LoVo (cell line): Measurements from ENCODE around the gene CENPS.
"Not testable (repeated sequence)": the region's sequence is repeated elsewhere in the genome, so short reads cannot be mapped to it uniquely, and the experiment has no call there.

Experiments used
- DNase-seq: peaks from one replicate; pipeline ENCODE4 v3.0.0-alpha.2; 2016; ENCODE audit warnings: low spot score

The CENPS gene

DNA sequence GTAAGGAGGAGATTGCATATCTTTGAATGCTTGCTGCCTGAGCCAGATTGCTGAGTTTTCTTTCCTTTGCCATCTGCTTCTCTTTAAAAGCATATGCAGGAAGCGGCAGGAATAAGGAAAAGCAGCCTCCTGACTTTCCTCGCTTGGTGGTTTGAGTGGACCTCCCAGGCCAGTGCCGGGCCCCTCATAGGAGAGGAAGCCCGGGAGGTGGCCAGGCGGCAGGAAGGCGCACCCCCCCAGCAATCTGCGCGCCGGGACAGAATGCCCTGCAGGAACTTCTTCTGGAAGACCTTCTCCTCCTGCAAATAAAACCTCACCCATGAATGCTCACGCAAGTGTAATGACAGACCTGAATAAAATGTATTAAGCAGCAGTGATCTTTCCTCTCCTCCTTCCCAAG is 21.1 kb downstream of the CENPS start:
- no peak for DNase-seq

GRCh38 chr1:10456048-10456447 is 25.8 kb downstream of the CENPS start:
- DNase-seq, result no peak

- DNase-seq, result no peak
These were observed 26.4 kb downstream of the CENPS start for GRCh38 chr1:10456661-10457060.

- DNase-seq, result not testable (repeated sequence)
These were observed 27.2 kb downstream of the CENPS start for GRCh38 chr1:10457462-10457861.

DNA sequence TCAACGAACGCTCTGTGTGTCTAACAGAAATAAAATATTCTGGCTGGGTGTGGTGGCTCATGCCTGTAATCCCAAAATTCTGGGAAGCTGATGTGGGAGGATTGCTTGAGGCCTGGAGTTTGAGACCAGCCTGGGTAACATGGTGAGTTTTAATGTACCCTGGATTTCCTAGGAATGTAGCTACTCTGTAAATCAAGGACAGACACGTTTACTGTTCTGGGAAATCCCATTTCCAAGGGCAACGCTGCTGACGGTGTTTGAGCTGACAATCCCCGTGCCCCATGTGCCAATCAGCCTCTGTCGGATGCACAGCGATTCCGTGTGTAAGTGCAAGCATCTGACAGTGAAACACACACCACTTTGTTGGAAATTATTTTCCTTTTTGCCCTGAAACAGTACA is 27.6 kb downstream of the CENPS start:
- no peak for DNase-seq

DNA sequence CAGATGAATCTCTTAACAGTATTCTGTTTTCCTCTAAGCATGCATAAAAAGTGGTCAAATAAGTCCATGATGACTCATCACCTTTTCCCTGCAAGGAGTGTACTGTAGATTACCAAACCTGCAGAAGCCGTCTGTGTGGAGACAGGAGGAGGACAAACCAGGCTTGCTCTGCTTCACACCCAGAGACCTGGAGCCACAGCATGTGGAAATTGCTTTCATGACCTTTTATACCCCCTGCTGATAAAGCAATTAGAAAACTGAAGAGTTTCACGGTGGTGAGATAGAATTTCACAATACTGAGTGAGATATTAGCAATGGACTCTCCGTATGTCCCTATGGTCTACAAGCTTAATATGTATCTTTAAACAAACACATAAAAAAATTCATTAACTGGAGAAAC is 29.0 kb downstream of the CENPS start:
- peak; percentile 15 for DNase-seq

GRCh38 chr1:10467078-10467477 is 36.8 kb downstream of the CENPS start:
- DNase-seq, result no peak

GRCh38 chr1:10470043-10470442 is 39.8 kb downstream of the CENPS start:
- no peak for DNase-seq

DNA sequence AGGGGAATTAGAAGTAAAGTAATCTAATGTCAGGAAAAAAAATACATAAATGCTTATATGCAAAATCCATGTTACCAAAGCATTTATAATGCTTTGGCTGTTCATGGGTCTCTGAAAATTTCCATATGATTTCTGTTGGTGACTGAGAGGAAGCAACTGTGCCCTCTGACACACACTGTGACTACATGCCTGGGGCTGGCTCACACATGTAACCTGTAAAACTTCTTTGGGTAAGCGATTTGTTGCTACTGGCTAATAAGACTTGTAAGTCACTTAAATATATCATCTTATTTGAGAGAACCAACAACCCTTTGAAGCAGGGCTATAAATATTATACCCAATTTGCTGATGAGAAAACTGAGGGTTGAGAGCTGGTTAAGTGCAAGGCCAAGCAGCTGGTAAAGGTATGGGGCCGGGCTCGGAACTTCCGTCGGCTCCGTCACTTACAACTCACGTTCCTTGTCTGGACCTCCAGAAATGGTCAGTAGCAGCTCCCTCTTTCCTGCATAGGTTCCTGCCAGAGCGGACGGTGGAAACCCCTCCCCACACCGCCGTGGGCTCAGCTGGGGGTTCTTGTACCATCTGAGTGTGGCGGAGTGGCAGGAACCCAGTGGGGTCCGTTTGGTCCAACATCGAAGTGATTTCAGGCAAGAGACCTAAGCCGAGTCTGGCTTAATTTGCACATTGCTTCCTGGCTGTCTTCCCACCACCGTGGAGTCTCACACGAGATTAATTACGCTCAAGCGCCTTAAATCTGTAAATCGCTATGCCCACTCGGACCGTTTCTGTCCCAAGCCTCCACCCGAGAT is 41.4 kb downstream of the CENPS start:
- DNase-seq, result no peak

- DNase-seq, result peak; percentile 97
These were observed 42.2 kb downstream of the CENPS start, which contains the start of gene DFFA for GRCh38 chr1:10472220-10473144. Gene DFFA (minus strand): TSS chr1:10472529. CDS start chr1:10472458, 71 bp downstream.

DNA sequence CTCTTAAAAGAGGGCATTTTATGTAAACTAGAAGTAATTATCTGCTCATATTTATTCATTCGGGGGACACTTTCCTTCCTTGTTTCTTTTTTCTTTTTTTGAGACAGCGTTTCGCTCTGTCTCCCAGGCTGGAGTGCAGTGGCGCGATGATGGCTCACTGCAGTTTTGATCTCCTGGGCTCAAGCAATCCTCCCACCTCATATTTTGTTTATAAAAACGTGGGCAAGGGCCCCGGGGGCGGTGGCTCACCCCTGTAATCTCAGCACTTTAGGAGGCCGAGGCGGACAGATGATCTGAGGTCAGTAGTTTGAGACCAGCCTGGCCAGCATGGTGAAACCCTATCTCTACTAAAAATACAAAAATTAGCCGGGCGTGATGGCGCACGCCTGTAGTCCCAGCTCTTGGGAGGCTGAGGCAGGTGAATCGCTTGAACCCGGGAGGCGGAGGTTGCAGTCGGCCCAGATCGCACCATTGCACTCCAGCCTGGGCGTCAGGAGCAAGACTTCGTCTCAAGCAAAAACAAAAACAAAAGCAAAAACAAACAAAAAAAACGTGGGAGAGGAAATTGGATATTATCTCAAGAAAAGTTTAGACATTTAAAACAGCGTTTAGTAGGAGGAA is 43.0 kb downstream of the CENPS start:
- DNase-seq, result no peak

DNA sequence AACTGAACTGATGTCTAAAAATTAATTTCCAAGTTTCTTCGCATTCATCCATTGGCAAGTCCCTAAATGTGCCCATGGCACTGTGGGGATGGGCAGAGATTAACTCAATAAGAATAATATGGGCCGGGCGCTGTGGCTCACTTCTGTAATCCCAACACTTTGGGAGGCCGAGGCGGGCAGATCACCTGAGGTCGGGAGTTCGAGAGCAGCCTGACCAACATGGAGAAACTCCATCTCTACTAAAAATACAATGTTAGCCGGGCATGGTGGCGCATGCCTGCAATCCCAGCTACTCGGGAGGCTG is 44.0 kb downstream of the CENPS start:
- DNase-seq, result not testable (repeated sequence)

DNA sequence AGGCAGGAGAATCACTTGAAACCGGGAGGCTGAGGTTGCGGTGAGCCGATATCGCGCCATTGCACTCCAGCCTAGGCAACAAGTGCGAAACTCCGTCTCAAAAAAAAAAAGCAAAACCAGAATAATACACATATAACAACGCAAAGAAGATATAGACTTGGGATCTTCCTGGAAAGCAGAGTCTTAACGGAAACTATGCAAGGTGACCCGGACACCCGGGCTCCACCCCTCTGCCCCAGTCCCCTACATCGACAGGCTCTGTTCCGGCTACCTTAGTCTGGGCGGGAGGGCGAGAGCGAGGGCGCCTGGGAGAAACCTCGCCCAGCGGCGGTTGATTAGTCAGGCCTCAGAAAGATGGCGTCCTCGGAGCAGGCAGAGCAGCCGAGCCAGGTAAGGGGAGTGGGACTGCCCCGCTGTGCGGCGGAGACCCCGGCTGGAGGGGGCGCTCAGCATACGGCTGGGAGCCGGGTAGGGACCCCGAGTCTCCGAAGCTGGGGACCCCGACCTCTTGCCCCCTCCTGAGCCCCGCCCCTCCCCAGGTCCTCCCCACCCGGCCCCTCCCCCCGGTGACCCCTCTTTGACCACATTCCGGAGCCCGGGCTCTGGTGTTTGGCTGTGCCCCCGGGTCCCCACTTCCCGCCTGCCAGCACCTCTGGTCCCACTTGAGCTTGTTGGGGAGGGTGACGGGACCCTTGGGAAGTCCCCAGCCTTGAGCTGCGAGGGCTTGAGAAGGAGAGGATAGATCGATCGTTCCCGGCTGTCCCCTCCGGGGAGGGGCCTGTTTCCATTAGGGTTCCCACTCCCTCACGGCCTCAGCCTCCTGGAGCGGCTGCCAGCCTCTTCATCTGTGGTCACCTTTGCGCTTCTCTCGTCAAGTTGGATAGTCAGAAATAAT is 44.6 kb downstream of the CENPS start, which contains the start of gene PEX14:
TSS of gene PEX14 (plus strand) at position 338 of the 895 bp plus-strand sequence. CDS start at position 355, 17 bp downstream.
- DNase-seq, result peak; percentile 92

DNA sequence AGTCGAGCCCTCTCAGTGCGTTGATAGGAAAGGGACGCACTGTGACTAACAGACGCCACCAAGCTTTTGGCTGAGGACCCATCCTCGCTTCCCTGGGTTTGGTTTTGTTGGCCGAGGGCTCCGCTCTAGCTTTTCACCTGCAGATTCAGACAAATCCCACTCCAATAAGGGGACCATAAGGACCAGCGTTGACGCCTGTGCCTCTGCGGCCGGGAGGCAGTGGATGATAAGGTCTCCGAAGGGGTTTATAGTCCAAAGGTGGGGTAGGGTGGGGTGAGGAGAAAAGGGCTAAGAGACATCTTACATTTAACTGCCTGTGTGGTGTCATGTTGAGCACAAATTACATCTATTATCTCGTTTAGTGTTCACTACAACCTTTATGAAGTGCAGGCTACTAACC is 45.3 kb downstream of the CENPS start:
- no peak for DNase-seq

- DNase-seq, result no peak
These were observed 49.1 kb downstream of the CENPS start for GRCh38 chr1:10479296-10479695.

- no peak for DNase-seq
These were observed 50.4 kb downstream of the CENPS start for GRCh38 chr1:10480614-10481013.

- DNase-seq, result no peak
These were observed 54.3 kb downstream of the CENPS start for GRCh38 chr1:10484521-10484920.

DNA sequence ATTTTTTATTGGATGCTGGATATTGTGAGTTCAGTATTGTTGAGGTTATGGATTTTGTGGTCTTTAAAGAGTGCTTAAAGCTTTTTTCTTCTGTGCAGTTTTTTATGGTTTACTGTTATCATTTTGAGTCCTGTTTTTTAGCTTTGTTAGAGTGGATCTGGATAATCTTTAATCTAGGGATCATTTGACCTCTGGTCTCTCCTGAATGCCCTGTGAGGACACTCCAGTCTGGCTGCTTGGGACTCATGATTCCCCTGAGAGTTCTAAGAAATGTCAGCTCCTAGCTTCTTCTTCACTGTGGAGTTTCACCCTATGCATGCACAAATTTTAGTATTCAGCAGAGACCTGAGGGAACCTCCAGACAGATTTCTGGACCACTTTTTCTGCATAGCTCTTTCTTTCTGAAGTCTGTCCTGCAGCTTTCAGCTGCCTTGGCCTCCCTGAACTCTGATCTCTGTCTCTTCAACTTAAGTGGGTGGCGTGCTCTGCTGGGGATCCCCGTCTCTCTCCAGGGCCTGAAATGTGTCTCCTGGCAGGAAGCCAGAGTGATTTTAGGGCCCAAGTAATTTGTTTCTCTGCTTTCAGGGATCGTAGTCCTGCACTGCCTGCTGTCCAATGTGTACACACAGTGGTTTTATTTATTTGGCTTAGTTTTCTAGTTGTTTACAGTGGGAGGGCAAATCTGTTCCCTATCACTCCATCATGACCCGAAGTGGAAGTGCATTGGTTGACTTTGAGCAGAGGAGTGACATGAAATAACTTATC is 59.2 kb downstream of the CENPS start:
- DNase-seq, result no peak

DNA sequence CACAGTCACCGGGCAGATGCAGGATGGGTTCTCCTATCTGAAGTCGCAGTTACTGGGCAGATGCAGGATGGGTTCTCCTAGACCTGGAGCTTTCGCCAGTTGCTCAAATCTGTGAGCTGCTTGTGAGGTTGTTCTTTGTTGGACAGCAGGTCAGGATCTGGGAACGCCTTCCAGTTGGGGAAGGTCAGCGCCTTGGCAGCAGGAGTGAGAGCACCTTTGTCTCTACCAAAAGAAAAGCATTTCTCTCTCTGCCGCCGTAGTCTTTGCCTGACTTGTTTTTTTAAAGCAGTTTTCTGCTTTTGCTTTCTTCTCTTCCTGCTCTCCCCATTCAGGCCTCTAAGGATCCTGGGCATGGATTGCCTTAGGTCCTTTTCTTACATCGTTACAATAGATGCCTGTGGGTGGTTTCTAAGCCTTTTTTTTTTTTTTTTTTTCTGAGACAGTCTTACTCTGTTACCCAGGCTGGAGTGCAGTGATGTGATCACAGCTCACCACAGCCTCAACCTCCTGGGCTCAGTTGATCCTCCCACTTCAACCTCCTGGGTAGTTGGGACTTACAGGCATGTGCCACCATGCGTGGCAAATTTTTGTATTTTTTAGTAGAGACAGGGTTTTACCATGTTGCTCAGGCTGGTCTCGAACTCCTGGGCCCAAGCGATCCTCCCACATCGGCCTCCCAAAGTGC is 60.2 kb downstream of the CENPS start:
- DNase-seq, result no peak
